HS-5 (cell line): ENCODE measurements around the gene RPS2.

ENCODE experiments used
- DNase-seq: peaks from one replicate; pipeline ENCODE4 v3.0.0-alpha.2; 2012; ENCODE audit warnings: low read depth

Gene RPS2

GRCh38 chr16:1918351-1919326, 46.0 kb downstream of the RPS2 start, which contains the start of gene HS3ST6:
TSS of gene HS3ST6 (minus strand) at chr16:1918415. CDS start at chr16:1918323, 92 bp downstream.
- no peak for DNase-seq

GRCh38 chr16:1917665-1918350, 46.8 kb downstream of the RPS2 start:
- no peak for DNase-seq

- no peak for DNase-seq
Observed at GRCh38 chr16:1917056-1917664, 47.5 kb downstream of the RPS2 start.

- DNase-seq, result no peak
Observed at GRCh38 chr16:1916640-1916990, 48.0 kb downstream of the RPS2 start.

- no peak for DNase-seq
Observed at GRCh38 chr16:1915732-1916639, 48.6 kb downstream of the RPS2 start.

GRCh38 chr16:1914988-1915387, 49.6 kb downstream of the RPS2 start:
- DNase-seq, result no peak

GRCh38 chr16:1914084-1914608, 50.5 kb downstream of the RPS2 start:
- DNase-seq, result no peak

- DNase-seq, result no peak
Observed at GRCh38 chr16:1913327-1914083, 51.1 kb downstream of the RPS2 start.

- DNase-seq, result no peak
Observed at GRCh38 chr16:1912215-1912543, 52.4 kb downstream of the RPS2 start.
